ENCODE data around the gene WDR19. TPM values are rescaled to one million over a fixed set of nuclear protein-coding genes. Genes with fewer than 3 reads are reported as not detected.

WDR19 gene
- polyA plus RNA-seq, 1 of the 3 experiments (the other 2 are of a cell fraction) = 23.3 TPM

- H3K9me2 ChIP-seq = no peaks in the 10 kb centered on the region
- TF ChIP-seq FOSL2 (IDR thresholded peaks at IDR 0.05; ENCODE audit: borderline replicate concordance, low read depth) (no peak), GATA2 (CRISPR knock-in tag; IDR thresholded peaks at IDR 0.05) (no peak)
- H2AFZ ChIP-seq (ENCODE audit: low read depth) = no peak overlapping the region
- H3F3A ChIP-seq (replicated peaks; ENCODE audit: insufficient read depth) = no peaks in the 10 kb centered on the region
- no peaks in the 10 kb centered on the region for H3K79me2 ChIP-seq (ENCODE audit: insufficient read depth)
- no peak overlapping the region for H3K4me3 ChIP-seq (ENCODE audit: low read depth in 2 of 2, low read length in 1 of 2)
- H3K9me3 ChIP-seq = no peaks in the 10 kb centered on the region
- no peak overlapping the region for H3K27ac ChIP-seq (ENCODE audit: low read depth in 2 of 2, low read length in 1 of 2)
- ChIA-PET POLR2A (no interaction called here), CTCF (no interaction called here)
- no peaks in the 10 kb centered on the region for H3K4me1 ChIP-seq (ENCODE audit: control insufficient read depth in 1 of 2, insufficient read depth in 2 of 2, low read depth in 1 of 2, low read length in 1 of 2)
- no peaks in the 10 kb centered on the region for H4K20me1 ChIP-seq (ENCODE audit: insufficient read depth)
- peaks cover 50 to 69% of the 10 kb centered on the region in 2 experiments for H3K36me3 ChIP-seq (replicated peaks in 1 of 2; ENCODE audit: control insufficient read depth in 1 of 2, insufficient read depth in 2 of 2, low read length in 1 of 2)
- no peaks in the 10 kb centered on the region for H3K27me3 ChIP-seq (ENCODE audit: insufficient read depth)
- WGBS (ENCODE audit: low lambda C conversion rate) = over 99% methylated on average over 8 of the region's 8 CpGs
- no peak overlapping the region for H3K9ac ChIP-seq
- DNase-seq = no peak
- H3K4me2 ChIP-seq = no peak overlapping the region
Measured at GRCh38 chr4:39295784-39296183, 113.5 kb downstream of the WDR19 start.

- Histone ChIP-seq H3F3A (replicated peaks; ENCODE audit: insufficient read depth) (peaks cover 4% of the 10 kb centered on the region), H3K9me3 (no peaks in the 10 kb centered on the region), H4K20me1 (ENCODE audit: insufficient read depth) (no peaks in the 10 kb centered on the region), H3K4me3 (ENCODE audit: low read depth in 2 of 2, low read length in 1 of 2) (no peak overlapping the region), H2AFZ (ENCODE audit: low read depth) (no peak overlapping the region), H3K27me3 (ENCODE audit: insufficient read depth) (no peaks in the 10 kb centered on the region), H3K79me2 (ENCODE audit: insufficient read depth) (0 out of 2 replicates have a peak, but pooled peaks cover 6% of the 10 kb centered on the region), H3K4me2 (no peak overlapping the region), H3K9ac (no peak overlapping the region), H3K9me2 (no peaks in the 10 kb centered on the region), H3K36me3 (replicated peaks in 1 of 2; ENCODE audit: control insufficient read depth in 1 of 2, insufficient read depth in 2 of 2, low read length in 1 of 2) (peaks cover 47 to 59% of the 10 kb centered on the region in 2 experiments), H3K27ac (ENCODE audit: low read depth in 2 of 2, low read length in 1 of 2) (no peak overlapping the region), H3K4me1 (ENCODE audit: control insufficient read depth in 1 of 2, insufficient read depth in 2 of 2, low read depth in 1 of 2, low read length in 1 of 2) (no peaks in the 10 kb centered on the region)
- DNase-seq = no peak
- ChIA-PET POLR2A (no interaction called here), CTCF (no interaction called here)
- 100% methylated on average over 1 of the region's 1 CpG for WGBS (ENCODE audit: low lambda C conversion rate)
- TF ChIP-seq MAX (IDR thresholded peaks at IDR 0.05; ENCODE audit: low read depth) (no peak), CTCF (IDR thresholded peaks at IDR 0.05) (no peak), RCOR1 (IDR thresholded peaks at IDR 0.05; ENCODE audit: low read length) (no peak), GABPA (IDR thresholded peaks at IDR 0.05; ENCODE audit: low read depth) (no peak), NFIC (IDR thresholded peaks at IDR 0.05; ENCODE audit: borderline replicate concordance) (no peak), USF2 (IDR thresholded peaks at IDR 0.05; ENCODE audit: borderline replicate concordance, low read depth, low read length) (no peak), USF1 (IDR thresholded peaks at IDR 0.05; ENCODE audit: borderline replicate concordance, low read depth) (no peak), EZH2phosphoT487 (IDR thresholded peaks at IDR 0.05; ENCODE audit: borderline replicate concordance, low read depth) (no peak), SMC3 (IDR thresholded peaks at IDR 0.05; ENCODE audit: low read depth, low read length) (no peak), FOSL2 (IDR thresholded peaks at IDR 0.05; ENCODE audit: borderline replicate concordance, low read depth) (no peak), RXRA (IDR thresholded peaks at IDR 0.05; ENCODE audit: borderline replicate concordance, low read depth) (no peak), NRF1 (IDR thresholded peaks at IDR 0.05; ENCODE audit: low read depth, low read length) (no peak), IRF3 (IDR thresholded peaks at IDR 0.05; ENCODE audit: low read depth, low read length) (no peak), RAD21 (IDR thresholded peaks at IDR 0.05; ENCODE audit: low read length) (no peak), CHD2 (IDR thresholded peaks at IDR 0.05; ENCODE audit: low read length, partially characterized antibody) (no peak), JUND (IDR thresholded peaks at IDR 0.05) (no peak), MXI1 (IDR thresholded peaks at IDR 0.05; ENCODE audit: low read depth, low read length) (no peak)
Measured at GRCh38 chr4:39302901-39303300, 120.6 kb downstream of the WDR19 start.
